Measurements from ENCODE around the gene ATXN7L2. TPM values are rescaled to one million over a fixed set of nuclear protein-coding genes. Genes with fewer than 3 reads are reported as not detected.

Gene ATXN7L2
- total and polyA plus RNA-seq, 10 of the 15 experiments (the other 5 are each of a cell fraction or from before 2014, with no cell fraction given): 0.27 to 7.4 (median 4.9) TPM

GRCh38 chr1:109535971-109536491 is 52.3 kb downstream of the ATXN7L2 start:
- Histone ChIP-seq H3K4me2 (ENCODE audit: control insufficient read depth, insufficient read depth) (no peak overlapping the region), H3K9ac (ENCODE audit: control insufficient read depth, insufficient read depth, low read length) (no peak overlapping the region), H3K27ac (ENCODE audit: control insufficient read depth, insufficient read depth) (no peak overlapping the region), H3K4me1 (ENCODE audit: control insufficient read depth, insufficient read depth, low read length) (peaks cover 6% of the 10 kb centered on the region), H4K20me1 (ENCODE audit: control insufficient read depth, insufficient read depth) (no peaks in the 10 kb centered on the region), H3K79me2 (ENCODE audit: control insufficient read depth, insufficient read depth, low read length) (no peaks in the 10 kb centered on the region), H3K4me3 (no peak overlapping the region), H3K9me3 (replicated peaks; ENCODE audit: control insufficient read depth, insufficient read depth, low read length) (no peaks in the 10 kb centered on the region), H3K36me3 (ENCODE audit: control insufficient read depth in 2 of 2, insufficient read depth in 2 of 2, low read length in 1 of 2) (no peaks in the 10 kb centered on the region), H3K27me3 (replicated peaks in 1 of 2; ENCODE audit: control insufficient read depth in 2 of 2, insufficient read depth in 2 of 2, low read length in 1 of 2) (no peaks in the 10 kb centered on the region), H2AFZ (ENCODE audit: control insufficient read depth, low read depth, low read length) (no peak overlapping the region)
- ChIA-PET RAD21 (ENCODE audit: unreplicated experiment) (interaction anchor here (1.6 to 10.3 kb wide), 4 partner anchors 10 to 238 kb away, joined by 4 to 422 read pairs (median 6); partner anchors contain the start of gene CYB561D1), POLR2A (no interaction called here), CTCF (interaction anchor here (21.3 kb wide), 1 partner anchor 35 kb away, joined by 1280 read pairs; the partner anchor contains the start of genes AMIGO1 and CYB561D1), SMC1A (ENCODE audit: uncharacterized antibody, unreplicated experiment) (interaction anchor here (1.1 to 10.3 kb wide), 2 partner anchors 42 to 100 kb away, joined by 3 to 431 read pairs; partner anchors contain the start of gene CYB561D1)
- intact Hi-C loops (cut with micrococcal nuclease; ENCODE audit: unreplicated experiment): no loop called here
- no peak for DNase-seq (ENCODE audit: low read depth, low spot score)
- in situ Hi-C loops (cut with MboI): no loop called here
- no peak for ATAC-seq
- BruUV-seq (replicated peaks): no TSS peak
- 55% methylated on average over 3 of the region's 5 CpGs for WGBS (ENCODE audit: insufficient coverage, insufficient replicate concordance, low lambda C conversion rate, missing lambda C conversion rate)
- FAIRE-seq: no peak
- no peak for TF ChIP-seq E2F8 (IDR thresholded peaks at IDR 0.05; ENCODE audit: low read depth, partially characterized antibody)
- TF ChIP-seq CEBPZ (IDR thresholded peaks at IDR 0.05; ENCODE audit: low read depth, low read length): no peak
- TF ChIP-seq NFXL1 (IDR thresholded peaks at IDR 0.05; ENCODE audit: borderline replicate concordance): no peak
- no peak for TF ChIP-seq TCF12 (IDR thresholded peaks at IDR 0.05; ENCODE audit: low read depth, low read length)
- no peak for TF ChIP-seq BCLAF1 (IDR thresholded peaks at IDR 0.05)
- TF ChIP-seq TAF1 (IDR thresholded peaks at IDR 0.05; ENCODE audit: borderline replicate concordance, low read depth, low read length): no peak
- TF ChIP-seq NFYA (IDR thresholded peaks at IDR 0.05; ENCODE audit: borderline replicate concordance, low read depth, low read length): no peak
- TF ChIP-seq NRF1 (conservative IDR thresholded peaks at IDR 0.05; ENCODE audit: low read depth, low read length): no peak
- no peak for TF ChIP-seq CHD2 (IDR thresholded peaks at IDR 0.05; ENCODE audit: borderline replicate concordance, low read depth, low read length)
- no peak for TF ChIP-seq PBX3 (IDR thresholded peaks at IDR 0.05; ENCODE audit: insufficient replicate concordance, low read depth, low read length)
- TF ChIP-seq HSF1 (IDR thresholded peaks at IDR 0.05; ENCODE audit: low read depth, low read length): no peak

Data from GM12878 (cell line).